Large intestine (tissue), 12 donors: ENCODE measurements around the gene ZNF665. TPM values are rescaled to one million over a fixed set of nuclear protein-coding genes. Genes with fewer than 3 reads are reported as not detected.
"Not testable (repeated sequence)": the region's sequence is repeated elsewhere in the genome, so short reads cannot be mapped to it uniquely, and the experiment has no call there.

Experiments
- DNase-seq, 2 donors: peaks; one replicate each; pipeline versions ENCODE4 v3.0.0 to v3.0.0-alpha.2; 2013
- H3K27ac ChIP-seq: one replicate; pipeline ENCODE4 v1.5.1; 2013; ENCODE audit warnings: low read length
- H3K27me3 ChIP-seq: 2 replicates; pipeline ENCODE4 v1.6.1; 2013; ENCODE audit warnings: low read length; ENCODE audit not compliant: control insufficient read depth, insufficient read depth
- H3K36me3 ChIP-seq: 2 replicates; pipeline ENCODE4 v1.6.1; 2013; ENCODE audit warnings: low read length; ENCODE audit not compliant: control insufficient read depth, insufficient read depth
- H3K4me1 ChIP-seq: one replicate; pipeline ENCODE4 v1.6.1; 2013; ENCODE audit warnings: low read length; ENCODE audit not compliant: control insufficient read depth, insufficient read depth
- H3K4me3 ChIP-seq: one replicate; pipeline ENCODE4 v1.5.1; 2013; ENCODE audit warnings: low read length
- H3K9me3 ChIP-seq: one replicate; pipeline ENCODE4 v1.6.1; 2013; ENCODE audit warnings: mild to moderate bottlenecking, low read depth, low read length, moderate library complexity; ENCODE audit not compliant: control insufficient read depth
- WGBS: methylation state at CpG from one replicate; pipeline ENCODE4 v1.1.5; 2013; ENCODE audit warnings: low lambda C conversion rate; ENCODE audit not compliant: insufficient coverage; 5-methylcytosine and 5-hydroxymethylcytosine counted together
- long read RNA-seq, 11 donors: transcript quantifications; one replicate each; lab custom pipeline, GENCODE V29; 2026
- polyA plus RNA-seq: library from polyadenylated mRNA; unstranded; fragments of 120-200 nt; gene quantifications from one replicate; pipeline ENCODE4 v1.2.1, GENCODE V29; 2013

Gene ZNF665
- 6.3 TPM for polyA plus RNA-seq
- long read RNA-seq, donor 1, result 0 reads
- long read RNA-seq, donor 2, full-length matches to known transcripts, result 2 of 2 reads
- long read RNA-seq, donor 2, partial matches to known transcripts, result 0 of 2 reads
- long read RNA-seq, donor 2, other reads (novel, unspliced or antisense), result 0 of 2 reads
- long read RNA-seq, donor 3, full-length matches to known transcripts, result 2 of 2 reads
- long read RNA-seq, donor 3, partial matches to known transcripts, result 0 of 2 reads
- long read RNA-seq, donor 3, other reads (novel, unspliced or antisense), result 0 of 2 reads
- long read RNA-seq, donor 4, result 0 reads
- long read RNA-seq, donor 5, result 0 reads
- long read RNA-seq, donor 6, full-length matches to known transcripts, result 3 of 3 reads
- long read RNA-seq, donor 6, partial matches to known transcripts, result 0 of 3 reads
- long read RNA-seq, donor 6, other reads (novel, unspliced or antisense), result 0 of 3 reads
- long read RNA-seq, donor 7, result 0 reads
- long read RNA-seq, donor 8, full-length matches to known transcripts, result 1 of 1 reads
- long read RNA-seq, donor 8, partial matches to known transcripts, result 0 of 1 reads
- long read RNA-seq, donor 8, other reads (novel, unspliced or antisense), result 0 of 1 reads
- long read RNA-seq, donor 9, result 0 reads
- long read RNA-seq, donor 10, result 0 reads
- long read RNA-seq, donor 11, result 0 reads

DNA sequence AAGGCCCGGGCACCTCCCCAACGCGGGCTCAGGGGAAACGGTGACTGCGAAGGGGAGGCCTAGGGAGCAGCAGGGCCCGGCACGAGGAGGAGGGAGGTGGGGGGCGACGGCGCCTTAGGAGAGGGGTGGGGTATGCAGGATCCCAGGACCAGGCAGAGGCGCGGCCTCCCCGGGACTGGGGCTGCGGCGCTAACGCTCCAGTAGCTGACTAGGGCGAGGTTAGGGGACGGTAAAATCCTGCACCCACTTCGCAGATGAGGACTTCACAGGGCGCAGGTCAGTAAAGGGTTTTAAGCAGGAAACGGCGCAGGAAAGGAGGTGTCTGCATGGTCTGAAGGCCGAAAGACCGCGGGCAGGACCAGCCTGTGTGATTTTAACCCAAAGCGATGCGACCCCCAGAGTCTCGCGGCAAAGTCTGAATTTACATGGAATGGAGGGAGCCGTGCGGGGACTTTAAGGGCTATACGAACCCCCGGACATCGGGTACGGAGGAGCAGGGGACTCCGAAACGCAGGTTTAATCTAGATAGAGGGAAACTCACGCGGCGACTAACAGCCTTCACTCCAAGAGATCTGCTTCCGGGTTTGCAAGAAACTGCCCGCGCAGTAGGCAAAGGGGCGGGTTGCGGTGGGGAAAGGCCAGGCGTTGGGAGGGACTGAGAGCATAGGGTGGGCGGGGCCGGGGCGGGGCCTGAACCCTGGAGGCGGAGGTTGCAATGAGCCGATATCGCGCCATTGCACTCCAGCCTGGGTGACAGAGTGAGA lies at the start of gene ZNF665:
TSS of gene ZNF665 (minus strand) at position 588 of the 764 bp plus-strand sequence. CDS start 10,460 bp downstream, outside the sequence.
- peaks cover 9% of the 10 kb centered on the region for H3K4me1 ChIP-seq

DNA sequence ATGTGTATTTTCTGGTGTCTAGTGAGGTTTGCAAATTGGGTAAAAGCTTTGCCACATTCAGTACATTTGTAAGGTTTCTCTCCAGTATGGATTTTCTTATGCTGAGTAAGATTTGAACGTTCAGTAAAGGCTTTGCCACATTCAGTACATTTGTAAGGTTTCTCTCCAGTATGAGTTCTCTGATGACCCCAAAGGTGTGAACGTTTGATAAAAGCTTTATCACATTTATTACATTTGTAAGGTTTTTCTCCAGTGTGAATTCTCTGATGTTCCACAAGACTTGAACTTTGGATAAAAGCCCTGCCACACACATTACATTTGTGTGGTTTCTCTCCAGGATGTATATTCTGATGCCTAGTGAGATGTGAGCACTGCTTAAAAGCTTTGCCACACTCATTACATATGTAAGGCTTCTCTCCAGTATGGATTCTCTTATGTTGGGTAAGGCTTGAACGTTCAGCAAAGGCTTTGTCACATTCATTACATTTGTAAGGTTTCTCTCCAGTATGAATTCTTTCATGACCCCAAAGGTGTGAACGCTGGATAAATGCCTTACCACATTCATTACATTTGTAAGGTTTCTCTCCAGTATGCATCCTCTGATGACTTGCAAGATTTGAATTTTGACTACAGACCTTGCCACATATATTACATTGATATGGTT lies 44.1 kb upstream of the ZNF665 start:
- H3K36me3 ChIP-seq, result peaks cover 29% of the 10 kb centered on the region
- no peaks in the 10 kb centered on the region for H3K4me1 ChIP-seq
- H3K4me3 ChIP-seq, result no peak overlapping the region
- 100% methylated on average over 1 of the region's 4 CpGs for WGBS
- peaks cover 51% of the 10 kb centered on the region for H3K9me3 ChIP-seq
- DNase-seq, result no peak
- H3K27ac ChIP-seq, result no peak overlapping the region
- no peaks in the 10 kb centered on the region for H3K27me3 ChIP-seq

More for the DNA sequence above, at the start of gene ZNF665:
- Histone ChIP-seq H3K27ac (peak within 1 kb of the TSS; percentile 67), H3K9me3 (peaks cover 6% of the 10 kb centered on the region), H3K27me3 (no peaks in the 10 kb centered on the region), H3K36me3 (peaks cover 5% of the 10 kb centered on the region), H3K4me3 (peak within 1 kb of the TSS; percentile 59)
- WGBS, result 20% methylated on average over 1 of the region's 53 CpGs
- DNase-seq, result peak; percentile 90 to 91

DNA sequence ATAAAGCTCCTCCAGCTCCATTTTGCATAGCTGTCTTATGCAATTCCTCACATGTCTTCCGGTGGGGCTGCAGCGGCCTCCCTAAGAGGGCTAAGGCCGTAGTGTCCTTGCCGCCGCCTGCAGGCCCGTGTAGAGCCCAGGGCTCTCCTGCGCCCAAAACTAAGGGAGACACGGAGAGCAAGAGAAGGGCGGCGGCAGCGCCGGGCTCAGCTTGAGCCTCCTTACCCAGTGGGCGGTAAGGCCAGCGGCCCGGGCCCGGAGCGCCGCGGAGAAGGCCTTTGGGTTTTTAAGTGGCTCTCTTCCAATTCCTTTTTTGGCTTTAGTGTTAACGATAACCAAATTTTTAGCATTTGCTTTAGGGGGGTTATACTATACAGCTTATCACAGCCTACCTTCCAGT lies 31.4 kb upstream of the ZNF665 start:
- H3K9me3 ChIP-seq, result peaks cover 52% of the 10 kb centered on the region
- DNase-seq, result no peak
- WGBS, result 100% methylated on average over 1 of the region's 20 CpGs

DNA sequence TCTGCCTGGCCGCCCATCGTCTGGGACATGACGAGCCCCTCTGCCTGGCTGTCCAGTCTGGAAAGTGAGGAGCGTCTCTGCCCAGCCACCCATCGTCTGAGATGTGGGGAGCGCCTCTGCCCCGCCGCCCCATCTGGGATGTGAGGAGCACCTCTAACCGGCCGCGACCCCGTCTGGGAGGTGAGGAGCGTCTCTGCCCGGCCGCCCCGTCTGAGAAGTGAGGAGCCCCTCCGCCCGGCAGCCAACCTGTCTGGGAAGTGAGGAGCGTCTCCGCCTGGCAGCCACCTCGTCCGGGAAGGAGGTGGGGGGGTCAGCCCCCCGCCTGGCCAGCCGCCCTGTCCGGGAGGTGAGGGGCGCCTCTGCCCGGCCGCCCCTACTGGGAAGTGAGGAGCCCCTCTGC lies 29.6 kb upstream of the ZNF665 start:
- DNase-seq, H3K27ac ChIP-seq, H3K27me3 ChIP-seq, H3K4me3 ChIP-seq, H3K36me3 ChIP-seq, H3K4me1 ChIP-seq: not testable (repeated sequence)
- peaks cover 54% of the 10 kb centered on the region for H3K9me3 ChIP-seq
- no CpG with 5 or more reads among the region's 28 CpGs for WGBS

More for the DNA sequence above, 31.4 kb upstream of the ZNF665 start:
- Histone ChIP-seq H3K27ac (no peak overlapping the region), H3K36me3 (no peaks in the 10 kb centered on the region), H3K4me1 (no peaks in the 10 kb centered on the region), H3K4me3 (no peak overlapping the region), H3K27me3 (no peaks in the 10 kb centered on the region)

DNA sequence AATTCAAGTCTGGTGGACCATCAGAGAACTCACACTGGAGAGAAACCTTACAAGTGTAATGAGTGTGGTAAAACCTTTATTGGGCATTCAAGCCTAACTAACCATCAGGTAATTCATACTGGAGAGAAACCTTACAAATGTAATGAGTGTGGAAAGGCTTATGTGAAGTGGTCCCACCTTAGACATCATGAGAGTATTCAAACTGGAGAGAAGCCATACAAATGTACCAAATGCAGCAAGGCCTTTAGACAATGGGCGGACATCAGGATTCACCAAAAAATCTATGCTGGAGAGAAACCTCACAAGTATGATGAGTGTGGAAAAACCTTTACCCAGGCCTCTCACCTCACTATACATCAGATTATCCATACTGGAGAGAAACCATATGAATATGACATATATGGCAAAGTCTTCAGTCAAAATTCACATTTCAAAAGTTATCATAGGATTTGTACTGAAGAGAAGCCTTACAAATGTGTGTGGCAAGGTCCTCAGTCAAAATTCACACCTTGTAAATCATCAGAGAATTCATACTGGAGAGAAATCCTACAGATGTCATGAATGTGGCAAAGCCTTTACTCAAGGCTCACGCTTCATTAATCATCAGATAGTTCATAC lies 19.7 kb upstream of the ZNF665 start:
- no CpG with 5 or more reads among the region's 2 CpGs for WGBS
- DNase-seq, result no peak
- H3K36me3 ChIP-seq, result peaks cover 6% of the 10 kb centered on the region
- no peaks in the 10 kb centered on the region for H3K27me3 ChIP-seq
- H3K27ac ChIP-seq, result no peak overlapping the region
- no peak overlapping the region for H3K4me3 ChIP-seq
- H3K9me3 ChIP-seq, result peaks cover 37% of the 10 kb centered on the region
- H3K4me1 ChIP-seq, result no peaks in the 10 kb centered on the region

DNA sequence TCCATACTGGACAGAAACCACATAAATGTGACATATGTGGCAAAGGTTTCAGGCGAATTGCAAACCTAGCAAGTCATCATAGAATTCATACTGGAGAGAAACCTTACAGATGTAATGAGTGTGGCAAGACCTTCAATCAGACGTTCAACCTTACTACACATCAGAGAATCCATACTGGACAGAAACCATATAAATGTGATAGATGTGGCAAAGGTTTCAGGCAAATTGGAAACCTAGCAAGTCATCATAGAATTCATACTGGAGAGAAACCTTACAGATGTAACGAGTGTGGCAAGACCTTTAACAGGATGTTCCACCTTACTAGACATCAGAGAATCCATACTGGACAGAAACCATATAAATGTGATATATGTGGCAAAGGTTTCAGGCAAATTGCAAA lies 18.4 kb upstream of the ZNF665 start:
- WGBS, result no CpG with 5 or more reads among the region's 3 CpGs
- not testable (repeated sequence) for H3K27me3 ChIP-seq, H3K4me3 ChIP-seq, DNase-seq, H3K4me1 ChIP-seq, H3K36me3 ChIP-seq, H3K27ac ChIP-seq
- H3K9me3 ChIP-seq, result peaks cover 37% of the 10 kb centered on the region

DNA sequence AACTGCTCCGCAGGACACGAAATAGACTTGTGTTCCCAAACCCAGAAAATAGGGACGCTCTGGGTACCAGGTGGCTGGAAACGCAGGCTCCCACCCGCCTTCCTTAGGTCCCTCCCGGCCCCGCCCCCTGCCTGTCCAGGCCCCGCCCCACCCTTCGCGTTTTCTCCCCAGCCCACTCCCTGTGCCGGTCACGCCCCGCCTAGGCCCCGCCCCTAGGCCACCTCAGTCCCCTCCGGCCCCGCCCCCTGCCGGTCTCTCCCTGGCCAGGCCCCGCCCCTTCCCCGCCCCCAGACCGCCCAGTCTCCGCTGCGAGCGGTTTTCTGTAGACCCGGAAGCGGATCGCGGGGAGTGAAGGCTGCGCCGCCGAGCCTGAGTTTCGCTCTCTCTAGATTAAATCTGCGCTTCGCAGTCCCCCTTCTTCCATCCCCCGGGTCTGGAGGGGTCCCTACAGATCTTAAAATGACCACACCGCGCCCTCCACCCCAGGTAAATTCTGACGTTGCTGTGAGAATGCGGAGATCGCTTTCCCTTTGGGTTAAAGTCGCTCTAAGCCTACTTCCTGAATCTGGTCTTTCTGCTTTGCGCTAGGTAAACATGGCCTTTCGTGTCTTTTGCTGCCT lies 3.7 kb upstream of the ZNF665 start:
- WGBS, result 0% methylated on average over 2 of the region's 42 CpGs
- Histone ChIP-seq H3K4me3 (peak overlapping the region; percentile 97), H3K4me1 (peaks cover 9% of the 10 kb centered on the region), H3K9me3 (peaks cover 14% of the 10 kb centered on the region), H3K36me3 (no peaks in the 10 kb centered on the region), H3K27ac (peak overlapping the region; percentile 95), H3K27me3 (no peaks in the 10 kb centered on the region)
- DNase-seq, result peak; percentile 92 to 94

DNA sequence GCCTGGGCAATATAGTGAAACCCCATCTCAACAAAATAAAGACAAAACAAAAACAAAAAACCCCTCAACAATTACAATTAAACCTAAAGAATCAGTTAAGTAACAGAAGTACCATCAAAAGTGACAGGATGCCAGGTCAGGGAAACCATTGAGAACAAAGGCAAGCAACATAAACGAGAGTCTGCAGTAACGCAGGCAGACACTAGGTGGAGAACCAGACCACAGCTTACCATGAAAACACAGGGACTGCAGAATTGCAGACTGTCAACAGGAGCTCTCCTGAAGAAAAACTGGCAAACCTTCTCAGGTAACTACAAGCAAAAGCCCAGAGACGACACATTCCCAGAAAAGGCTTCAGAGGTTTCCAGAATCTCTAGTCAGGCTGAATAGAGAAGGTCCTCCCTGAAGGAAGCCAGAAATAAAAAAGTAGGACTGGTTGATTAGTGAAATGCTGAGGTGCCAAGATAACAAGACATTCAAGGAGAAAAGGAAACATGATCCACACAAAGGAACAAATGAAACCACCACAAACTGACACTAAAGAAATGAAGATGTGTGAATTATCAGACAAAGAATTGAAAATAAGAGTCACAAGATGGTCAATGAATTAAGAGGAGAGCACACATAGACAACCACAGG lies 2.2 kb upstream of the ZNF665 start:
- peaks cover 2% of the 10 kb centered on the region for H3K36me3 ChIP-seq
- H3K9me3 ChIP-seq, result peaks cover 14% of the 10 kb centered on the region
- no peak overlapping the region for H3K27ac ChIP-seq

DNA sequence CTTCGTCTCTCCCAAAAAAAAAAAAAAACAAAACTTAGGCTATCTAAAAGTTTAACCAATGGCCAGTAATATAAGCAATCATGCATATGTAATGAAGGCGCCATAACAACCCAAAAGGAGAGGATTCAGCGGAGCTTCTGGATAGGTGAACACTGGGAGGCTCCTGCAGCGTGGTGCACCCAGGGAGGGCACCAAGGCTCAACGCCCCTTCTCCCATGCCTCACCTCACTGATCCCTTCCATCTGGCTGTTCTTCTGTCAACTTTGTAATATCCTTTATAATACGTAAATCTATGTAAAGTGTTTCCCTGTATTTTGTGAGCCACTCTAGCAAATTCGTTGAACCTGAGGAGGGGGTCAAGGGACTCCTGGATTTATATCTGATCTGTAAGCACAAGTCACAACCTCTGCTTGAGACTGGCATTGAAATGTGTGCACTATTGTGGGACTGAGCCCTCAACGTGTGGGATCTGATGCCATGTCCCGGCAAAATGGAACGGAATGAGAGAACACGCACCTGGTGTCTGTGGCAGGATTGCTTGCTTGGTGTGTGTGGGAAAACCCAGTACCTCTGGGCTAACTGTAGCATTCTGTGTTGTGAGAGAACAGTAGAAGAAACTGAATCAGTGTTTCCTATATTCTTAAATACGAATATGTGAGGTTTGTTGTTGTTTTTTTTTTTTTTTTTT lies 521 bp upstream of the ZNF665 start:
- DNase-seq, result no peak
- H3K27me3 ChIP-seq, result no peaks in the 10 kb centered on the region
- peaks cover 5% of the 10 kb centered on the region for H3K36me3 ChIP-seq
- H3K4me1 ChIP-seq, result peaks cover 9% of the 10 kb centered on the region
- WGBS, result no CpG with 5 or more reads among the region's 12 CpGs
- peaks cover 8% of the 10 kb centered on the region for H3K9me3 ChIP-seq
- H3K27ac ChIP-seq, result no peak overlapping the region
- H3K4me3 ChIP-seq, result peak overlapping the region; percentile 59

More for the DNA sequence above, 2.2 kb upstream of the ZNF665 start:
- peak; percentile 79 to 86 for DNase-seq
- no CpG with 5 or more reads among the region's 3 CpGs for WGBS
- Histone ChIP-seq H3K4me1 (peaks cover 9% of the 10 kb centered on the region), H3K27me3 (no peaks in the 10 kb centered on the region), H3K4me3 (no peak overlapping the region)
